GM12865 (cell line): Measurements from ENCODE around the gene PPAN.

Source experiments
- DNase-seq: peaks from one replicate; pipeline ENCODE4 v3.0.0; 2010; ENCODE audit warnings: low read depth
- H3K4me3 ChIP-seq: 2 replicates; pipeline ENCODE4 v1.5.1; 2011; ENCODE audit warnings: mild to moderate bottlenecking, low read depth, low read length, control low read depth
- TF ChIP-seq, protein P1 (sequence below): IDR thresholded peaks from 2 replicates; pipeline ENCODE4 v1.5.1; 2011; ENCODE audit warnings: low read length, control low read depth, low read depth, inconsistent platforms; ENCODE audit not compliant: insufficient read depth; ENCODE audit errors: missing control alignments

PPAN gene

DNA sequence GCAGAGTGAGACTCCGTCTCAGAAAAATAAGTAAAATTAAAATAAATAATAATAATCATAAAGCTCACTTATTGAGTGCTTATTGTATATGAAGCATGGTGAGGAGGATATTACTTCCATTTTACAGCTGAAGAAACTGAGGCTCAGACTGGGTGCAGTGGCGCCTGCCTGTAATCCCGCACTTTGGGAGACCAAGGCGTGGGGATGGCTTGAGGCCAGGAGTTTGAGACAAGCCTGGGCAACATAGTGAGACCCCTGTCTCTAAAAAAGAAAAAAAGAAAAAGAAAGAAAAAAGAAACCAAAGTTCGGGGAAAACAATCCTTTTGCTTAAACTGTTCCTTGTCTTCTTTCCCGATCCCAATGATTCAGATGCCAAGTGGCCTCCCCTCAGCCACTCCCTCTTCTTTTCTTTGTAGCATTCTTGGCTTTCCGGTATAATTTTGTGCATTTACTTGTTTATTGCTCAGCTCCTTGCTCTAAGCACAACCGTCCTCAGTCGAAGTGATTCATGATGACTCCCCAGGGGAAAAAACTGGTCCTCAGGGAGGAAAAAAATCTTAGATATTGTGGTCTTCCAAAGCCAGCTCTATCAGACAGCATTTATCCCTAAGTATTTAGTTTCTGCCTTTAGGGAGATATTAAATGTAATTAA is 14.5 kb downstream of the PPAN start:
- TF ChIP-seq, protein P1, sequence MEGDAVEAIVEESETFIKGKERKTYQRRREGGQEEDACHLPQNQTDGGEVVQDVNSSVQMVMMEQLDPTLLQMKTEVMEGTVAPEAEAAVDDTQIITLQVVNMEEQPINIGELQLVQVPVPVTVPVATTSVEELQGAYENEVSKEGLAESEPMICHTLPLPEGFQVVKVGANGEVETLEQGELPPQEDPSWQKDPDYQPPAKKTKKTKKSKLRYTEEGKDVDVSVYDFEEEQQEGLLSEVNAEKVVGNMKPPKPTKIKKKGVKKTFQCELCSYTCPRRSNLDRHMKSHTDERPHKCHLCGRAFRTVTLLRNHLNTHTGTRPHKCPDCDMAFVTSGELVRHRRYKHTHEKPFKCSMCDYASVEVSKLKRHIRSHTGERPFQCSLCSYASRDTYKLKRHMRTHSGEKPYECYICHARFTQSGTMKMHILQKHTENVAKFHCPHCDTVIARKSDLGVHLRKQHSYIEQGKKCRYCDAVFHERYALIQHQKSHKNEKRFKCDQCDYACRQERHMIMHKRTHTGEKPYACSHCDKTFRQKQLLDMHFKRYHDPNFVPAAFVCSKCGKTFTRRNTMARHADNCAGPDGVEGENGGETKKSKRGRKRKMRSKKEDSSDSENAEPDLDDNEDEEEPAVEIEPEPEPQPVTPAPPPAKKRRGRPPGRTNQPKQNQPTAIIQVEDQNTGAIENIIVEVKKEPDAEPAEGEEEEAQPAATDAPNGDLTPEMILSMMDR: no peak
- no peak for DNase-seq
- H3K4me3 ChIP-seq: no peak overlapping the region

DNA sequence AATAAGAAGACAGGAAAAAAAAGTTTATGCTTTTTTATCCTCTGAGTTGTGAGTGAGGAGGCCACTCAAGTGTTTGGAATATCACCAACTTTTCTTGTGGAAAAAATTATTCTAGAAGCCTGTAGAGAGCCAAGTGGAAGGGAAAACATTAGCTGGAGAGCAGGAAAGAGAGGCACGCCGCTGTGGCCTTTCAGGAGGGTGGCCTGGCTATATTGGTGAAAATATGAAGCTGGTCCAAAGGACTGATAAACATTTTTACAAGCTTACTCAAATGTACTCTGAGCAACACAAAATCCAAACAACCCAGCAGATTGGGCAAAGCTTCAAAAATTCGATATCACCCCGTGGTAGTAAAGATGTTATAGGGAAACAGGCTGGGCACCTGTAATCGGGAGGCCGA is 15.9 kb downstream of the PPAN start:
- DNase-seq: no peak

DNA sequence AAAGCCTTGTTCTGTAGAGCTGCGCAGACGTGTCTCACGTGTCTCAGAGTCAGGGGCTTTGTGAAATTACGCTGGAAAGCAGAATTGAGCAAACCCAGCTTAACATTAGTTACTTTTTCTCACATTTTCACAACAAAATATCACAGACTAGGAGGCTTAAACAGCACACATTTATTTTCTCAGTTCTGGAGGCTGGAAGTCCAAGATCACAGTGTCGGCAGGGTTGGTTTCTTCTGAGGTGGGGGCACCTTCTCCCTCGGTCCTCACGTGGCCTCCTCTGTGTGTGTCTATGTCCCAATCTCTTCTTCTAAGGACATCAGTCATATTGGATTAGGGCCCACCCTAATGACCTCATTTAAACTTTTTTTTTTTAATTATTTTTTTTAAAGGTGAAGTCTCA is 18.3 kb downstream of the PPAN start:
- TF ChIP-seq, protein P1: no peak
- no peak overlapping the region for H3K4me3 ChIP-seq
- no peak for DNase-seq

More for the DNA sequence above, 15.9 kb downstream of the PPAN start:
- H3K4me3 ChIP-seq: no peak overlapping the region
- TF ChIP-seq, protein P1: no peak

DNA sequence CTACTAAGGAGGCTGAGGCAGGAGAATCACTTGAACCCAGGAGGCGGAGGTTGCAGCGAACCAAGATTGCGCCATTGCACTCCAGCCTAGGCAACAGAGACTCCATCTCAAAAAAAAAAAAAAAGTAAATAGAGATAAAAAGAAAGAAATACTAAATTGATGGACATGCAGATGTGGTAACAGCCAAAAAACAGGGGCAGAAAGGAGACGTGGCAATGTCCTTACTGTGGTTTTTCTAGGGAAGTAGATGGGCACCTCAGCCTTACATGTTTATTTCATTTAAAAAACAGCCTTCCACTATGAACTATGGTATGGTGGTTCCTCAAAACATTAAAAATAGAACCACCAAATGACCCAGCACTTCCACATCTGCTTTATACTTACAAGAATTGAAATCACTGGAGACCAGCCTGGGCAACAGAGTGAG is 20.1 kb downstream of the PPAN start:
- DNase-seq: no peak

DNA sequence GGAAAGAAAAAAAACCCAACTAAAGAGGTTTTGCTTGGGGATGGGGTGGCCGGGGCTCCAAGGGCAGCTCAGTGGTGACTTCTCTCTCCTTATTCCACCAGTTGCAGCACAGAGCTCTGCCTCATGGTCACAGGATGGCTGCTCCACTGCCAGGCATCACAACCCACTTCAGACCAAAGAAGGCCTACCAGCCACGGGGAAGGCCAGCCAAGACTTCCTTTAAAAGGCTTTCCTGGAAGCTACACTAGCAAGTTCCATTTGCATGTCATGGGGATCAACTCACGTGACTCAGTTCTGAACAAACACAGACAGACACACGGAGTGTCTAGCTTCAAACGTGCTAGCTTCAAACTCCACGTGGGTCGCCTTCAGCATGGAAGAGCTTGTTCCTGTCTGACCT is 26.7 kb downstream of the PPAN start:
- no peak overlapping the region for H3K4me3 ChIP-seq
- TF ChIP-seq, protein P1: no peak
- no peak for DNase-seq

More for the DNA sequence above, 20.1 kb downstream of the PPAN start:
- no peak overlapping the region for H3K4me3 ChIP-seq
- TF ChIP-seq, protein P1: no peak

DNA sequence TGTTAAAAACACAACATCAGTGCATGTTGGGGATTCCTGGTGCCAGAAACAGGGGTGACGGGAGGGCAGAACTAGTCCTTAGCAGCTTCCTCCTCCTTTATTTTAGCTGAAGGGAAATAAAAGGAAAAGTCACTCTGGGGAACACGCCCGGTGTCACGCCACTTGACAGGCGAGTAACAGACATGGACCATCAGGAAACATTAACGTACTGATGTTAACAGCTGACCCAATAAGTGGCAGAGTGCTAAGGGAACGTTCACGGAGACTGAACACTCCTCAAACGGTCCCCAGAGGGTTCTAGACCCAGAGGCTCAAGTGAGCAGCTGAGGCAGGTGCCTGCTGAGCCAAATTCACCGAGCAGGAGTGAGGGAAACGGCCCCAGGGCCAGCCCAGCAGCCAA is 27.4 kb downstream of the PPAN start:
- H3K4me3 ChIP-seq: no peak overlapping the region
- no peak for DNase-seq
- TF ChIP-seq, protein P1: no peak

DNA sequence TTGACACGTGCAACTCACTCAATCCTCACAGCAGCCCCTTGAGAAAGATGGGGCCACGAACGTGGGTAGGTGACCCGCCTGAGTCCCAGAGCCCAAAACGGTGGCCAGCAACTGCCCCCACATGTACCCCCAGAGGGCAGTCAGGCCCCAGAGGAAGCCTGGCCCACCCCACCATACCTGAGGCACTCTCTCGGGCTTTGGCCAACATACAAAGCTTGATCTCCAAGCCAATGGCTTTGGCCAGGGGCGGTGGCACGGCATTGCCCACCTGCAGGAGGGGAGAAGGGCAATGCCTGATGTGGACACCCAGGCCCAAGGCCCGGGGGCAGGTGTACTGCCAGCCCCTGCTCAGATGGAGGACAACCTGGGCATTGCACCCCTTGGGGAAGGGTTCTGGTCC is 27.9 kb downstream of the PPAN start:
- H3K4me3 ChIP-seq: no peak overlapping the region
- DNase-seq: no peak
- TF ChIP-seq, protein P1: no peak
